ENCODE data around the gene LRRC74B.

LRRC74B gene

DNA sequence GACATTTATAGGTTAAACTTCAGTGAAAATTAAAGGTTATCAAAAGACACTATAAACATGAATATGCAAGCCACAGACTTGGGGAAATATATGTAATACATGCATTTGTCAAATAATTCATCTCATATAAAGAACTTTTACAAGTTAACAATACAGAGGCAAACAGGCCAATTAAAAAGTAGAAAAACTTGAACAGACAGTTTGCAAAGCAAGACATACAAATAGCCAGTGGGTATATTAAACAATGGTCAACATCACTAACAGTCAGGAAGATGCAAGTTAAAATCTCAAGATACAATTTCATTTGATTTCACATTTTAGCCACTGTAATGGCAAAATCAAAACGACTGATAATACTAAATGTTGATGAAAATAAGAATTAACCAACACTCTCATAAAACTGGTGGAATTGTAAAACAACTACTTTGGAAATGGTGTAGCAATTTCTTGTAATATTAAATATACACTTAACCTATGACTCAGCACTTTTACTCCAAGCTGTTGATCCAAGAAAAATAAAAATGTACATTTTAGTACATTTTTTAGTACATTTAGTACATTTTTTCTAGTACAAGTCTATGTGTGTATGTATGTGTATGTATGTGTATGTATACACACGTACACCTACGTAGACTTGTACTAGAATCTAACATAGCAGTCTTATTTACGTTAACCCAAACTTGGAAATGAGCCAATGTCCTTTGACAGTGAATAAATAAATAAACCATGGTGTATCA is 62.8 kb downstream of the LRRC74B start:
- DNase-seq = no peak
